NCI-H2227 (cell line): ENCODE results near the gene LRMDA.

Experiments used
- DNase-seq: peaks from one replicate; lab custom pipeline; 2025; ENCODE audit not compliant: unreplicated experiment; lab: John Stamatoyannopoulos, UW

Gene LRMDA

GRCh38 chr10:76268954-76269353 is 837.5 kb downstream of the LRMDA start:
- DNase-seq = no peak

- no peak for DNase-seq
Observed at GRCh38 chr10:76270464-76270863, 839.0 kb downstream of the LRMDA start.

- no peak for DNase-seq
Observed at GRCh38 chr10:76274933-76275332, 843.5 kb downstream of the LRMDA start.

GRCh38 chr10:76278811-76279460 is 847.5 kb downstream of the LRMDA start:
- DNase-seq = no peak

- peak; percentile 12 for DNase-seq
Observed at GRCh38 chr10:76281659-76282058, 850.2 kb downstream of the LRMDA start.

GRCh38 chr10:76282061-76283025 is 850.9 kb downstream of the LRMDA start:
- peak; percentile 81 for DNase-seq

GRCh38 chr10:76284351-76284750 is 852.9 kb downstream of the LRMDA start:
- no peak for DNase-seq

GRCh38 chr10:76285012-76285411 is 853.6 kb downstream of the LRMDA start:
- DNase-seq = no peak

GRCh38 chr10:76285515-76285914 is 854.1 kb downstream of the LRMDA start:
- DNase-seq = no peak

- DNase-seq = no peak
Observed at GRCh38 chr10:76286536-76286935, 855.1 kb downstream of the LRMDA start.

- DNase-seq = no peak
Observed at GRCh38 chr10:76287856-76288255, 856.4 kb downstream of the LRMDA start.

GRCh38 chr10:76291175-76291574 is 859.8 kb downstream of the LRMDA start:
- DNase-seq = no peak

- no peak for DNase-seq
Observed at GRCh38 chr10:76291885-76292284, 860.5 kb downstream of the LRMDA start.

GRCh38 chr10:76296957-76297356 is 865.5 kb downstream of the LRMDA start:
- no peak for DNase-seq

GRCh38 chr10:76297358-76297757 is 865.9 kb downstream of the LRMDA start:
- DNase-seq = no peak

GRCh38 chr10:76297780-76298281 is 866.4 kb downstream of the LRMDA start:
- DNase-seq = peak; percentile 38

GRCh38 chr10:76298329-76298728 is 866.9 kb downstream of the LRMDA start:
- no peak for DNase-seq

- DNase-seq = no peak
Observed at GRCh38 chr10:76299501-76299900, 868.1 kb downstream of the LRMDA start.

- no peak for DNase-seq
Observed at GRCh38 chr10:76301211-76301610, 869.8 kb downstream of the LRMDA start.

- DNase-seq = peak; percentile 10
Observed at GRCh38 chr10:76301950-76302349, 870.5 kb downstream of the LRMDA start.

- DNase-seq = no peak
Observed at GRCh38 chr10:76302481-76302880, 871.1 kb downstream of the LRMDA start.
